Small intestine (tissue), 16 donors: Measurements from ENCODE around the gene SDC4. TPM values are rescaled to one million over a fixed set of nuclear protein-coding genes. Genes with fewer than 3 reads are reported as not detected.

Source experiments
- DNase-seq, 2 donors: peaks; one replicate each; pipeline versions ENCODE4 v3.0.0 to v3.0.0-alpha.2; 2013
- FAIRE-seq: peaks from 2 replicates; lab custom pipeline; 2012; peaks lifted over from hg19 to GRCh38; lab: Jason Lieb, UNC
- H3K27ac ChIP-seq, 3 donors: one replicate each; pipeline ENCODE4 v1.5.1; 2013; ENCODE audit warnings: low read length in 2 of 3, mild to moderate bottlenecking in 2 of 3, control low read depth in 1 of 3, inconsistent platforms in 1 of 3, low read depth in 1 of 3, moderate library complexity in 1 of 3
- H3K27me3 ChIP-seq, 3 donors: one replicate each; pipeline ENCODE4 v1.6.1; 2013; ENCODE audit warnings: low read length in 3 of 3, inconsistent platforms in 1 of 3; ENCODE audit not compliant: control insufficient read depth in 3 of 3, insufficient read depth in 3 of 3
- H3K36me3 ChIP-seq, 3 donors: one replicate each; pipeline ENCODE4 v1.6.1; 2013; ENCODE audit warnings: low read length in 3 of 3, inconsistent platforms in 1 of 3, low read depth in 1 of 3, mild to moderate bottlenecking in 1 of 3, moderate library complexity in 1 of 3; ENCODE audit not compliant: control insufficient read depth in 3 of 3, insufficient read depth in 2 of 3
- H3K4me1 ChIP-seq, 3 donors: one replicate each; pipeline ENCODE4 v1.6.1; 2013; ENCODE audit warnings: low read length in 2 of 3, inconsistent platforms in 1 of 3, low read depth in 1 of 3, mild to moderate bottlenecking in 1 of 3, moderate library complexity in 1 of 3; ENCODE audit not compliant: control insufficient read depth in 3 of 3, insufficient read depth in 2 of 3
- H3K4me3 ChIP-seq, 3 donors: one replicate each; pipeline ENCODE4 v1.5.1; 2013; ENCODE audit warnings: low read length in 3 of 3, control low read depth in 1 of 3, inconsistent platforms in 1 of 3, low read depth in 1 of 3, mild to moderate bottlenecking in 1 of 3, moderate library complexity in 1 of 3
- H3K9me3 ChIP-seq, 2 donors: one replicate each; pipeline ENCODE4 v1.6.1; 2013; ENCODE audit warnings: low read depth in 1 of 2, low read length in 1 of 2; ENCODE audit not compliant: control insufficient read depth in 2 of 2, insufficient read depth in 1 of 2
- WGBS, 3 donors: extraction: QIAGEN DNeasy Blood & Tissue Kit; methylation state at CpG; one replicate each; pipeline ENCODE4 v1.1.7; 2013; 5-methylcytosine and 5-hydroxymethylcytosine counted together
- long read RNA-seq, 10 donors: transcript quantifications; one replicate each; lab custom pipeline, GENCODE V29; 2026
- polyA plus RNA-seq, 4 donors: library from polyadenylated mRNA; stranded (reverse) in 3 of 4; unstranded in 1 of 4; fragments of 200-250 nt in 3 of 4; fragments of 120-200 nt in 1 of 4; gene quantifications; one replicate each; pipeline versions ENCODE4 v1.2.1 to v1.2.3, GENCODE V29; 2013
- donor health status: healthy with polysubstance abuse.
- donor health status: control.
- donor health status: control.
- donor health status: Bipolar disorder and iron deficiency.
- donor health status: healthy.

Gene SDC4, protein sequence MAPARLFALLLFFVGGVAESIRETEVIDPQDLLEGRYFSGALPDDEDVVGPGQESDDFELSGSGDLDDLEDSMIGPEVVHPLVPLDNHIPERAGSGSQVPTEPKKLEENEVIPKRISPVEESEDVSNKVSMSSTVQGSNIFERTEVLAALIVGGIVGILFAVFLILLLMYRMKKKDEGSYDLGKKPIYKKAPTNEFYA
- polyA plus RNA-seq, result 10 to 100 TPM; 14.3 to 95.8 (median 23.5) TPM
- long read RNA-seq, donor 1, transcript SDC4-201 (5 exons, 2,613 nt), result major isoform, 36 of 36 reads
- long read RNA-seq, donor 1, partial matches to known transcripts, result 0 of 36 reads
- long read RNA-seq, donor 1, other reads (novel, unspliced or antisense), result 0 of 36 reads
- long read RNA-seq, donor 2, transcript SDC4-201 (5 exons, 2,613 nt), result major isoform, 10 of 10 reads
- long read RNA-seq, donor 2, partial matches to known transcripts, result 0 of 10 reads
- long read RNA-seq, donor 2, other reads (novel, unspliced or antisense), result 0 of 10 reads
- long read RNA-seq, donor 3, transcript SDC4-201 (5 exons, 2,613 nt), result major isoform, 8 of 8 reads
- long read RNA-seq, donor 3, partial matches to known transcripts, result 0 of 8 reads
- long read RNA-seq, donor 3, other reads (novel, unspliced or antisense), result 0 of 8 reads
- long read RNA-seq, donor 4, result 0 reads
- long read RNA-seq, donor 5, partial matches to known transcripts, result 54 of 55 reads
- long read RNA-seq, donor 5, other reads (novel, unspliced or antisense), result 0 of 55 reads
- long read RNA-seq, donor 6, transcript SDC4-201 (5 exons, 2,613 nt), result major isoform, 15 of 15 reads
- long read RNA-seq, donor 6, partial matches to known transcripts, result 0 of 15 reads
- long read RNA-seq, donor 6, other reads (novel, unspliced or antisense), result 0 of 15 reads
- long read RNA-seq, donor 7, partial matches to known transcripts, result 0 of 1 reads
- long read RNA-seq, donor 7, other reads (novel, unspliced or antisense), result 0 of 1 reads
- long read RNA-seq, donor 8, partial matches to known transcripts, result 0 of 1 reads
- long read RNA-seq, donor 8, other reads (novel, unspliced or antisense), result 0 of 1 reads
- long read RNA-seq, donor 9, partial matches to known transcripts, result 0 of 4 reads
- long read RNA-seq, donor 9, other reads (novel, unspliced or antisense), result 0 of 4 reads
- long read RNA-seq, donor 10, transcript SDC4-201 (5 exons, 2,613 nt), result major isoform, 19 of 19 reads
- long read RNA-seq, donor 10, partial matches to known transcripts, result 0 of 19 reads
- long read RNA-seq, donor 10, other reads (novel, unspliced or antisense), result 0 of 19 reads

DNA sequence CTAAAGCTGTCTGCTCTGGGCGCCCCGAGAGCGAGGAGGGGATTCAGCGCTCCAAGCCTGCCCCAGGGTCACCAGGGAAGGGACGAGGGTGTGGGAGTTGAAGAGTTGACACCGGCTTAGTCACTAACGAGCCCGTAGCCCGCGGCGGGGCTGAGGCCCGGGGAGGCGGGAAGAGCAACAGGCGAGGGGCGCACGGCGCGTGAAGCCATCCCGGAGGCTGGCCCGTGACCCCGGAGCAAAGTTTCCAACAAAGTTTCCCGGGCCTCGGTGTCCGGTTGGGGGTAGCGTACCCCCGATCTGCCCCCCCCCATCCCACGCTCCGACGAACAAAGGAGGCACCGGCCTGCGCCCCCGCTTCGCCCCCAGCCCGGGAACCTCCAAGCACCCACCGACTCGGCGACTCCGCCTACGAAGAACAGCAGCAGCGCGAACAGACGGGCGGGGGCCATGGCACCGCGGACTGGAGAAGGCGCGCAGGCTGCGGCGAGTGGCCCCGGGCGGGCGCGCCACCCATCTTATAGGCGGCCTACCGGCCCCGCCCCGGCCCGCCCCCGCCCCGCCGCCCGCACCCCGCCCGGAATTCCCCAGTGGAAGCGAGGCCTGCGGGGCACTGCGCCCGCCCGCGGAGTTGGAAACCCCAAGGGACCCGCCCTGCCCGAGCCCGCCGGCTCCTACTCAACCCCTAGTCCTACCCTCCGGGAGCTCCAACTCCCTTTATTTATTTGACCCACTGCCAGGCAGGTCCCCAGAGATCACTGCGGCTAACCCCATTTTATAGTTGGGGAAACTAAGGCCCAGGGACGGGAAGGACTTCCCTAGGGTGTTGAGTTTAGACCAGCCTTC lies at the start of gene SDC4:
SDC4 (minus strand) TSS at position 489 of the 843 bp plus-strand sequence; CDS start at position 449, 40 bp downstream.
- H3K9me3 ChIP-seq, result no peaks in the 10 kb centered on the region
- H3K4me3 ChIP-seq, result peak within 1 kb of the TSS; percentile 74 to 87 (median 81)
- H3K4me1 ChIP-seq, result peaks cover 0 to 32% (median 9%) of the 10 kb centered on the region in 3 donors
- no peaks in the 10 kb centered on the region for H3K27me3 ChIP-seq
- peaks cover 0 to 15% (median 0%) of the 10 kb centered on the region in 3 donors for H3K36me3 ChIP-seq
- DNase-seq (peak; percentile 69 to 75), FAIRE-seq (no peak)
- H3K27ac ChIP-seq, result peak within 1 kb of the TSS; percentile 94 to 96 (median 95)
- WGBS, 3 donors, result 1 to 2% (median 1%) methylated on average over 47 to 77 of the region's 77 CpGs

GRCh38 chr20:45395114-45395415 lies 46.8 kb upstream of the SDC4 start:
- peaks cover 0 to 3% (median 0%) of the 10 kb centered on the region in 3 donors for H3K36me3 ChIP-seq
- no peaks in the 10 kb centered on the region for H3K4me1 ChIP-seq
- 91 to 93% (median 92%) methylated on average over 7 of the region's 7 CpGs for WGBS, 3 donors

DNA sequence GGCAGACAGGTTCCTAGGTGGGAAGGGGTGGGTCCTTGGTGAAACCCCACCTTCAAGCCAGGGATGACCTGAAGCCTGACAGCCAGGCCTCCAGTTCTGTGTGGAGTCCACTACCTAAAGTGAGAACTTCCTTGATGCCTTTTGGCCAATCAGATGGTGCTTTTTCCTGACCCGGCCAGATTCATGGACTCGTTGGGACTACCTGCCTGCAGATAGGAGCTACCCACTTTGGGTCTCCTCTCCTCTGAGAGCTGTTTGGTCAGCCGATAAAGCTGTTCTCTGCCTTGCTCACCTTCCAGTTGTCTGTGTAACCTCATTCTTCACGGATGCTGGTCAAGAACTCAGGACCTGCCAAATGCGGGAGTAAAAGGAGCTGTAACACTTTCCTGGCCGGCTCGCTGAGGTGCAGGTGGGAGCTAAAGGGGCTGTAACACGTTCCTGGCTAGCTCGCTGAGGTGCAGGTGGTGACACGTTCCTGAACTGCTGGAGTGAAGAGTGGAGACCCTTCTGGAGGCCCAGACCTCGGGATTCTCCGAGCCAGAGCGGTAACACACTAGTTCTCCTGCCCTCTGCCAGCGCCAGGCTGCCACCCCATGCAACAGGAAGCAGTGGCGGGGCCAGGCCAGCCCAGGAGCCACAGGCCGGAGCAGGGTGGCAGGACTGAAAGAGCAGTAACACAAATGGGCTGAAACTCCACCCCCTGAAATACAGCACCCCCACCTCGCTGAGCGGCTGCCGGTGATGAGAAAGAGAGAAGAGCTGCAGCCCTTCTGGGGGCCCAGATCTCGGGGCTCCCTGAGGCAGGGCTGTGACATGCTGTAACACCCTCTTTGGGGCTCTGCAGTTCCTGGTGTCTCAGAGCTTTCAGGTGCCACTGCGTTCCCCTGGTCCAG lies 46.2 kb upstream of the SDC4 start:
- no peaks in the 10 kb centered on the region for H3K27me3 ChIP-seq
- 85 to 87% (median 86%) methylated on average over 21 of the region's 21 CpGs for WGBS, 3 donors
- DNase-seq (no peak), FAIRE-seq (no peak)
- no peak overlapping the region for H3K27ac ChIP-seq
- peaks cover 0 to 3% (median 0%) of the 10 kb centered on the region in 3 donors for H3K36me3 ChIP-seq
- H3K4me3 ChIP-seq, result no peak overlapping the region
- peaks cover 0 to 1% of the 10 kb centered on the region in 2 donors for H3K9me3 ChIP-seq
- H3K4me1 ChIP-seq, result no peaks in the 10 kb centered on the region

More at GRCh38 chr20:45395114-45395415, 46.8 kb upstream of the SDC4 start:
- peaks cover 0 to 7% of the 10 kb centered on the region in 2 donors for H3K9me3 ChIP-seq
- FAIRE-seq (no peak), DNase-seq (no peak)
- H3K4me3 ChIP-seq, result no peak overlapping the region
- no peak overlapping the region for H3K27ac ChIP-seq
- no peaks in the 10 kb centered on the region for H3K27me3 ChIP-seq

- Histone ChIP-seq H3K4me1 (no peaks in the 10 kb centered on the region), H3K36me3 (peaks cover 0 to 3% (median 0%) of the 10 kb centered on the region in 3 donors), H3K27me3 (no peaks in the 10 kb centered on the region), H3K9me3 (no peaks in the 10 kb centered on the region), H3K27ac (no peak overlapping the region), H3K4me3 (no peak overlapping the region)
- WGBS, 3 donors, result 86 to 95% (median 91%) methylated on average over 3 of the region's 3 CpGs
- no peak for DNase-seq
- FAIRE-seq, result no peak
Observed at GRCh38 chr20:45392733-45393132, 44.5 kb upstream of the SDC4 start.

DNA sequence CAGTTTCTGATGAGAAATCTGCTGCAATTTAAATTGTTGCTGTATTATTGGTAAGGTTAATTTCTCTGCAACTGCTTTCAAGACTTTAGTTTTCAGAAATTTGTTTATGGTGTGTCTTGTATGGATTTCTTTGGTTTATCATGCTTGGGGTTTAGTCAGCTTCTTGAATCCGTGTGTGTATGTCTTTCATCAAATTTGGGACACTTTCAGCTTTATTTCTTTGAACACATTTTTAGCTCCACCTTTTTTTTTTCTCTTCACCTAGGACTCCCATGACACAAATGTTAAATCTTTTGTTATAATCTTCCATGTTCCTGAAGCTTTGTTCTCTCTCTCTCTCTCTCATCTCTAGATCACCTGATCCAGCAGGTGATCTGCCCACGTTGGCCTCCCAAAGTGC lies 43.3 kb upstream of the SDC4 start:
- Histone ChIP-seq H3K27ac (no peak overlapping the region), H3K27me3 (no peaks in the 10 kb centered on the region), H3K9me3 (no peaks in the 10 kb centered on the region), H3K4me3 (no peak overlapping the region), H3K4me1 (no peaks in the 10 kb centered on the region), H3K36me3 (peaks cover 0 to 3% (median 0%) of the 10 kb centered on the region in 3 donors)
- WGBS, 3 donors, result 67 to 68% (median 68%) methylated on average over 2 of the region's 2 CpGs
- DNase-seq (no peak), FAIRE-seq (no peak)

DNA sequence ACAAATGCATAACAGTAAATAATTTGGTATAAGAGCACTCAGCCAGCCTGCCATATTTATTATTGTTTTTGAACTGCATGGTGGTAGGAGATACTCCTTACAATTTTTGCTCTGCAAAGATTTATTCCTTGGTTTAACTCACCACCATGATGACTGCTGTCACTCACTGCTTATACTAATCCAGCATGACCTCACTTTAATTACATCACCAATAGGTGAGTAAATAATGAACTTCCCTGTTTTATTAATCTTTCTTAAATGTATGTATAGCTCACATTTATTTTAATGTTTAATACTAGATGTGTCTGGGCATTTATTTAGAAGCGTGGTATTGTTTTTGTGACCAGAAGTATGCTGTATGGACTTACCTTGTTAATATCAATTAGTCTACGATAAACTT lies 42.7 kb upstream of the SDC4 start:
- Histone ChIP-seq H3K36me3 (peaks cover 0 to 3% (median 0%) of the 10 kb centered on the region in 3 donors), H3K9me3 (no peaks in the 10 kb centered on the region), H3K4me1 (no peaks in the 10 kb centered on the region), H3K27me3 (no peaks in the 10 kb centered on the region), H3K4me3 (no peak overlapping the region), H3K27ac (no peak overlapping the region)
- WGBS, 3 donors, result 82 to 94% (median 84%) methylated on average over 2 of the region's 2 CpGs
- no peak for DNase-seq
- no peak for FAIRE-seq

GRCh38 chr20:45387274-45387673 lies 39.0 kb upstream of the SDC4 start:
- Histone ChIP-seq H3K27me3 (no peaks in the 10 kb centered on the region), H3K9me3 (no peaks in the 10 kb centered on the region), H3K27ac (no peak overlapping the region), H3K36me3 (no peaks in the 10 kb centered on the region), H3K4me1 (no peaks in the 10 kb centered on the region), H3K4me3 (no peak overlapping the region)
- WGBS, 3 donors, result 83 to 92% (median 86%) methylated on average over 1 of the region's 1 CpG
- DNase-seq (no peak), FAIRE-seq (no peak)
